HepG2 (cell line): ENCODE data around the gene STK32B.

Source experiments
- HOXA7 ChIP-seq: sonication (generic); formaldehyde crosslinking; IDR thresholded peaks from 2 replicates; pipeline ENCODE4 v1.8.1; 2022; ENCODE audit warnings: mild to moderate bottlenecking, missing genetic modification reagents, moderate library complexity
- ZNF160 ChIP-seq: sonication (generic); formaldehyde crosslinking; IDR thresholded peaks from 2 replicates; pipeline ENCODE4 v1.8.0; 2022; ENCODE audit warnings: mild to moderate bottlenecking, inconsistent platforms, missing genetic modification reagents

DNA sequence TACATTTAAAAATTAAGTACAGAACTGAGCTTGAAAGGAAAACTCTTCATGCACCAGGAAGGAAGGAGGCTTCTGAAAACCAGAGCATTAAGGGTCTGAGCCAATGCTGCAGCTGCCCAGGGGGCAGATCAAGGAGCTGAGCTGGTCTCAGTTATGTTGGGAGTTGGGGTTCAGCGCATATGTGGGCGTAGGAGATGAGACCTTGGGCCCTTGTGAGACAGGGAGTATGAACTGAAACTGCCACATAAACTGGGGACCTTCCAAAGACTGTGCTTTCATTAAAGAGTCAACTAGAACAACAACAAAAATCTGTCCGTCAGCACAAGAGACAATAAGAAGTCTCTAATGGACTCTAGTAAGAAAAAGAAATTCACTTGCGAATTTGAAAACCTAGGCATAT, 226.9 kb downstream of the STK32B start:
- no peak for TF ChIP-seq ZNF160 (CRISPR knock-in tag)
- TF ChIP-seq HOXA7: no peak
